Measurements from ENCODE around the gene RFK.

RFK gene

DNA sequence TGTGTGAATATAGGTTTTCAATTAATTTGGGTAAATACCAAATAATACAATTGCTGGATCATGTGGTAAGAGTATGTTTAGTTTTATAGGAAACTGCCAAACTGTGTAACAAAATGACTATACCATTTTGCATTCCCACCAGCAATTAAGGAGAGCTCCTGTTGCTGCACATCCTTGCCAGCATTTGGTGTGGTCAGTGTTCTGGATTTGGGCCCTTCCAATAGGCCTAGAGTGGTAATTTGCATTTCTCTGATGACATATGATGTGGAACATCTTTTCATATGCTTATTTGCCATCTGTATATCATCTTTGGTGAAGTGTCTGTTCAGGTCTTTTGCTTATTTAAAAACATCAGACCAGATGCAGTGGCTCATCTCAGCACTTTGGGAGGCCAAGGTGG is 11.6 kb upstream of the RFK start:
- no peak for DNase-seq

DNA sequence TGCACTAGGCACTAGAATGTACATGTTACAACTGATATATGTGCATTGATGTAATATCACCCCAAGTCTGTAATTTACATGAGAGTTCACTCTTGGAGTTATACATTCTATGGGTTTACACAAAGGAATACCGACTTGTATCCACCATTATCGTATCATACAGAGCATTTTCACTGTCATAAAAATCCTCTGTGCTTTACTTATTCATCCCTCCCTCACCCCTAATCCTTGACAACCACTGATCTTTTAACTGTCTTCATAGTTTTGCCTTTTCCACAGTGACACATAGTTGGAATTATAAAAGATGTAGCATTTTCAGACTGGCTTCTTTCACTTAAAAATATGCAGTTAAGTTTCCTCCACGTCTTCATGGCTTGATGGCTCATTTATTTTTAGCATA is 11.1 kb upstream of the RFK start:
- DNase-seq: no peak

DNA sequence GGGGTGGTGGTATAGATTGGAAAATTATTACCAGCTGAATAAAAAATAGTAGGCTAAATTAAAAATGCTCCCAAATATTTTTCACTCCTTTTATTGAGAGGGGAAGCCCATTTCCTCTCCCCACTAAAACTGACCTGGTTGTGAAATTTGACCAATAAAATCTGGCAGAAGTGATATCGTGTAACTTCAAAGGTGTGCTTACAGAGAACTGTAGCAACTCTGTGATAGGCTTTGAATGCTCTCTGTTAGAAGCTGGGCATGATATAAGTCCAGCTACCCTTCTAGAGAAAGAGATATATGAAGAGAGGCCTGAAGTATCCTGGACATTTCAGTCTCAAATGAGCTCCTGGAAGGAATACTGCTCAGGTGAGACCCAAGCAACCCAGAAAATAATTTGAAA is 10.2 kb upstream of the RFK start:
- no peak for DNase-seq

DNA sequence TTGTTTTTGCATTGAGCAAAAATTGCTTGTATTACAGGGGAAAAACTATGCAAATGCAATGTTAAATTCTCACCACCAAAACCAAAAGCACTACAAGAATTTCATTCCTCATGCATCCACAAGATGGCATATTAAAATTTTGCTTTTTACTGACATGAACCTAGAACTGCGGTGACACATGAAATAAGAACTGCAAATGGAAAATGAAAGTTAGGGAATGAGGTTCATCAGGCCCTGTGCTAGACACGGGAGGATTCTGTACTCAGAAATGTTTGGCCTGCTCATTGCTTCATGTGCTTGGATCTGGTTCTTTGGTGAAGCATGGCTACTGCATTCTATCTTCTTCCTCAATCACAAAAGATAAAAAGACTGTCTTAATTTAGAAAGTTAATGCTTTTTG is 9.1 kb upstream of the RFK start:
- DNase-seq: no peak

DNA sequence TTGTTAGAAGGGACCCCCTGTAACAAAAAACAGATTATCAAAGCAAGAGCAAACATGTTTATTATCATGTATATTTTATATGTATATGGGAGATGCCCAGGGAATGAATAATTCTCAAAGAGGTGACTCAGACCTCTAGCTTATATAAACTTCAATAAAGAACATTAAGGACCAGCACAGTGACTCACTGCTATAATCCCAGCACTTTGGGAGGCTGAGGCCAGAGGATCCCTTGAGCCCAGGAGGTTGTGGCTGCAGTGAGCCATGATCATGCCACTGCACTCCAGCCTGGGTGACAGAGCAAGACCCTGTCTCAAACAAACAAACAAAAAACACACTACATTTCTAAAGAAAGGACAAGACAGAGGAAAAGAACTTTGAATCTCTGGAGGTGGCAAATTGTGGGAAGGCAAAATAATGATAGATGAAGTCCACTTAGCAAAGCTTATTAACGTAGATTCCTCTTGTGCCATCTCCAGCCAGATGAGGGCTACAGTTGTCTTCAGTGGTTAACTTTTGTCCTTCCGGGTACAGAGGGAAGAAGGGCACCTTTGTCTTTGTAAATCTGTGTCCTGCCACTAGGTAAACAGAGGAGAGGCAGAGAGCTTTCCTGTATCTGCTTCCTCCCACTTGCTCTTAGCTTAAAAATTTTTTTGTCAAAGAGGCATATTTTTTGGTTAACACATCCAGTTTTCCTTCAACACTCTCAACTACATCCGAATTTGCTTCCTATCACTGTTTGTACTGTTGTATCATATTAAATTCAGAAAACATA is 7.5 kb upstream of the RFK start:
- DNase-seq: no peak

DNA sequence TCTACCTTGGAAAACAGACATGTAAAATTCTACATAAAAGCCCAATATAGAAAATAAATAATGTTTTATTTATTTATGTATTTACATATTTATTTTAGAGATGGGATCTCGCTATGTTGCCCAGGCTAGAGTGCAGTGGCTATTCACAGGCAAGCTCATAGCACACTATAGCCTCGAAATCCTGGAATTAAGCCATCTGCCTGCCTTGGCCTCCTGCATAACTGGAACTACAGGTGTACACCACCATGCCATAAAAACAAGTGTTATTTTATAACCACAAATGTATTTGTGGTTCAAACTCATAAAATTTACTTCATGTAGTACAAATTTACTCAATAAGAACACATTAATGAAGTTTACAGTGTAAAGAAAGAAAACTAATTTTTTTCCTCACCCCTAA is 7.0 kb upstream of the RFK start:
- DNase-seq: no peak

DNA sequence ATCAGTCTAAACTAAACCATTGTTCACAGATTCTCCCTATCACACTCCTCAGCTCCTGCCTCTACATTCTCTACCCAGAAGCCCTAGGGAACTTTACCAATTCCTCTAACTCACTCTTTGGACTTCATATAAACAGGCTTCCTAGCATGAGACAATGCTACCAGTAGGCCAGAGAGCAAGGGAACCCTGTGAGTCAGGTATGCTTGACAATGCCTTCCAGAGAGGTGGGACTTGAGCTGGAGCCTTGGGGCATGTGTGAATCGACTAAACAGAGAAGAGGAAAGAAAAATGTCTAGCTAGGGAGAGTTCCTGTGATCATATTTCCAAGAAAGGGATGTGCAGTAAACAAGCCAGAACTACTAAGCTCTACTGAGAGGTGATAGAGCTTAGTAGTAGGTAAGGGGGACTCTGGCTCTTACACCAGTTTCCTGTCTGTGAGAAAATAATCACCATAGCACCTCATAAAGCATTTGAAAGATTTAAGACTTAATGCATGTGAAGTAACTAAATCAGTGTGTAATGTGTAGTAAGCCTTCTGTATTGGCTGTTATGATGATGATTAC is 6.4 kb upstream of the RFK start:
- DNase-seq: no peak

DNA sequence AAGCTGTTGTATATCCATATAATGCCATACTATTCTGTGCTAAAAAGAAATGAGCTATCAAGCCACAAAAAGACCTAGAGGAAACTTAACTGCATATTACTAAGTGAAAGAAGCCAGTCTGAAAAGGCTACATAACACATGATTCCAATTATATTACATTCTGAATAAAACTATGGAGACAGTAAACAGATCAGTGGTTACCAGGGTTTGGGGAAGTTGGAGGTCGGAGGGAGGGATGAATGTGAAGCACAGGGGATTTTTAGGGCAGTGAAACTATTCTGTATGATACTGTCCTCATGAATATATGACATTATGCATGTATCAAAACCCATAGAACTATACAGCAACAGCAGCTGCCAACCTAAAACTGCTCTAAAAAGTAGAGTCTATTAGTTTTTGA is 5.6 kb upstream of the RFK start:
- no peak for DNase-seq

DNA sequence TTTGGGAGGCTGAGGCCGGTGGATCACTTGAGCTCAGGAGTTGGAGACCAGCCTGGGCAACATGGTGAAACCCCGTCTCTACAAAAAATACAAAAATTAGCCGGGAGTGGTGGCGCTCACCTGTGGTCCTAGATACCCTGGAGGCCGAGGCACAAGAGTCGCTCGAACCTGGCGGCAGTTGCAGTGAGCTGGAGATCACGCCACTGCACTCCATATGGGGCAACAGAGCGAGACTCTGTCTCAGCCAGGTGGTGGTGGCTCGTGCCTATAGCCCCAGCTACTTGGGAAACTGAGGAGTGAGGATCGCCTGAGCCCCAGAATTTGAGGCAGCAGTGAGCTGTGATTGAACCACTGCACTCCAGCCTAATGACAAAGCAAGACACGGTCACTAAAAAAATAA is 2.4 kb upstream of the RFK start:
- no peak for DNase-seq

DNA sequence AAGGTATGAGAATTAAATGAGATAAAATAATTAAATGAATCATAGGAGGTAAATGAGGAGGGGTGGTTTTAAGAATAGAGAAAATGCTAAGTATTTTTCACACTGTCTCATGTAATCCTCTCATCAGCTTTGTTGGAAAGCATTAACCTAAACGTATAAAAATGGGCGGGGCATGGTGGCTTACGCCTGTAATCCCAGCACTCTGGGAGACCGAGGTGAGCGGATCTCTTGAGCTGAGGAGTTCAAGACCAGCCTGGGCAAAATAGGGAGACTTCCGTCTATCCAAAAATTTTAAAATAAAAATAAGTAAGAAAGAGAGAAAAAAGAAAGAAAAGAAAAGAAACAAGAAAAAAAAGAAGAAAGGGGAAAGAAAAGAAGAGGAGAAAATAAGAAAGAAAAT is 1.9 kb upstream of the RFK start:
- DNase-seq: no peak

DNA sequence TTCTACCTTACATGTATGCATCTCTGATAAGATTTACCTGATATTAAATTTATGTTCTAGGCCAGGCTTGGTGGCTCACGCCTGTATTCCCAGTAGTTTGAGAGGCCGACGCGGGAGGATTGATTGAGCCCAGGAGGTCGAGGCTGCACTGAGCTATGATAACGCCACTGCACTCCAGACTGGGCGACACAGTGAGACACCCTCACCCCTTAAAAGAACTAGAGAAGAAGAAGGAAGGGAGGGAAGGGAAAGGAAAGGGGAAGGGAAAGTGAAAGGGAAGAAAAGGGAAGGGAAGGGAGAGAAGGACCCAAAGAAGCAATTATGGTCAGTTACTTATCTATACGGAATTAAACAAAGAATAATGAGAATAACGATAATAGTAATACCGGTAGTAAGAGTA is 1.2 kb upstream of the RFK start:
- no peak for DNase-seq

DNA sequence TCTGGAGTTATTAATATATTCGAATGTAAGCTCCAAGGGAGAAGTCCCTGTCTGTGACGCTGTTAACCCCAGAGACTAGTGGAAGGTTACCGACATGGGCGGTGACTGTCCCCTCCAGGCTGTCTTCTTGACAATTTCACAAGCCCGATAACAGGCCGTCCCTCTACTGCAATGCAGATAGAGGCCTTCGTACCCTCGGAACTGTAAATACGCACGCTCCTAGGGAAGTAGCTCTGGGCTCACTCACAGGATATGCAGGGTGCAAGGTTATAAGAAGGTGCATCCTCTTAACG is 680 bp upstream of the RFK start:
- DNase-seq: no peak

DNA sequence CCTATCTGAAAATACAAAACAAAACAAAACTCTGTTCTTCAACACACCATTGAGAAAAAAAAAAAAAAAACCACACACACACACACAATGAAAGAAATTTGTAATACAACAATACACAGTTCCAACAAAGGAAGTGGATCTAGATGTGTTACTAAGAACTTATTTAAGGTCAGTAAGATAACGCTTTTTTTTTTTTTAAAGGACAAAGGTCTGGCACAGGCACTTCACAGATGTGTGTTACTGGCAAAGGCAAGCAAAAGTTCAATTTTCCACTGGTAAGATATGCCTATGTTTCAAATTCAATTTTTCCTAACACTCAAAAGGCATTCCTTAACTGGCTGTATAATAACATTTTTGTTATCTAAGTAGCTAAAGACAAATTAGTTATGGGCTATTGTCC is 3.6 kb downstream of the RFK start:
- DNase-seq: no peak

DNA sequence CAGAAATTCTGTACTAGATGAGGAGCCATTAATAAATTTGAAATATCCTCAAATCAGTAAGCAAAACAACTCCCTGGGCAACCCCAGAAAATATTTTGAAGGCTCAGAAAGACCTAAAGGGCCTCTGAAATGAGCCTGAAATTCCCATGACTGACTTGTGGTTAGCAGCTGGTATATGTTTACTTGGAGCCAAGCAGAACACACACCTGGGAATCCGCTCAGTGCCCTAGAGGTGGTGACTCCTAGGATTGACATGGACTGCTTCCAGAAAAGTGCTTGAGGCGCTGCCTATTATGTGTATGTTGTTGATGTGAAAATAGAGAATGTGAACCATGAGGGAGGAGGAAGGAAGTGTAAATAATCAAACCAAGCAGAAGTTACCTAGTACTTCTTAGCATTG is 14.7 kb downstream of the RFK start:
- DNase-seq: peak; percentile 33

DNA sequence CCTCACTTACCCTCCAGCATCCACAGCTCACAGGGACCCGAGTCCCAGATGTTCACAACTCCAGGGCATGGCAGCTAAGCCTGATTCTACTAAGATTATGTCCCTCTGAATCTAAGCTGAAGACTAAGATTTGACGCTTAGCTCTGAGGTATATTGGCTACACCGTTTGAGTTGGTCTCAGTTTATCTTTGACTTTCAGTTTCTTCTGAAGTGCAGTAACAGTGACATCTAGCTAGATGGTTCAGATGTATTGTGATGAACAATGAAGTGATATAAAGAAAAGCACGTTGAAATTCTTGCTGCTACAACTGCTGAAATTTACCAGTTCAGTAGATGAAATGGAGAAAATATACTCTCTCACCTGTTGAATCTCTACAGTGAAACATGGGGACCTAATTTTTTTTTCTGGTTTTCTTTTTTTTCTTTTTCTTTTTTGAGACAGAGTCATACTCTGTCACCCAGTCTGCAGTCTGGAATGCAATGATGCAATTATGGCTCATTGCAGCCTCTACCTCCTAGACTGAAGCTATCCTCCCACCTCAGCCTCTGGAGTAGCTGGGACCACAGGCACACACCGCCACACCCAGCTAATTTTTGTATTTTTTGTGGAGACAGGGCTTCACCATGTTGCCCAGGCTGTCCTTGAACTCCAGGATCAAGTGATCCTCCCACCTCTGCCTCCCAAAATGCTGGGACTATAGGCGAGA is 15.7 kb downstream of the RFK start:
- no peak for DNase-seq

DNA sequence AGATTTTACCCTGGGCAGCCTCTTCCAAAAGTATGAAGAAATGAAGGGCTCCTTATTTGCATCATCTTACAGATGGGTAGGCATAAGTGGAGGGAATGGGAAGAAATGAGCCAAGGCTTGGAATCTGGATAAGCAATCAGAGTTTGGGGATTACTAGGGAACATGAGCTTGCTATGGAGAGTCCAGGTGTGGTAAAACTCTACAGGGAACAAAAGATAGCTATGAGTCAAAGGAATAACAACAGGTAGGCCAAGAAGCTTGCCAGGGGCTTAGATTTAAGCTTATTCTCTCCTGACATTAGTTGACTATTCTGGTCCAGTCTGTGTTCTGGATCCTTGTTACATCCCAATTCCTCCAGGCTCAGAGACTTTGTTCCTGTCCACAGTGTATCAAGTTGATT is 16.4 kb downstream of the RFK start:
- no peak for DNase-seq

DNA sequence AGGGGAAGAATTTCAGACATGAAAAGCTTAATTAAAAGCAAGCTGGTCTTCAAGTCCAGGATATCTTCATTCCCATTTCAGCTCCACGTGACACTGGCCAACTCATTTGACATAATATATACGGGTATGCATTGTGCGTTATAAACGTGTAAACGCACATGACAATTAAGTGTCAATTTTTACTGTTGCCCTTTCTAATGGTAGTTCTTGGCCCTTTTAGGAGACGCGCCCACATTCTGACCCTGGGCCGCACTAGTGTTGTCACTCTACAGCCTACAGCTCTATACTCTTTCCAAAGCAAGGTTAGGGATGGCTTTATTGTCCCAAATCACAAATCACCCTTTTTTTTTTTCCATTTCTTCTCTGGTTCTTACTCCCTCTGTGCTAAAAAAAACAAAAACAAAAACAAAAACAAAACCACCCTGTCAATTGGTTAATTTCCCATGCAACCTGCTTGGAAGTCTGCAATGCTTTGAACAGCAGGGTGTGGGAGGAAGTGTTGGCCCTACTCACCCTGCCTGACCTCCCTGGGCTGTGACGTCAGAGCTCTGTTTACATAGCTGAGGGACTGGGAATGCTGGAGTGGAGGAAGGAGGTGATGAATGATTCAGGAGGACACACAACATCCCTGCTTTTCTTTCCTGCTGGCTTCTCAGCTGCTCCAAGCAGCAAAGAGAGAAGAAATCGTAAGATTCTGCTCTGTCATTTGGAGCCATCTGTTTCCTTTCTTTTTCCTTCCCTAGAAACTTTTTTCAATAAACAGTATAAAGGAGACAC is 19.3 kb downstream of the RFK start:
- DNase-seq: no peak

DNA sequence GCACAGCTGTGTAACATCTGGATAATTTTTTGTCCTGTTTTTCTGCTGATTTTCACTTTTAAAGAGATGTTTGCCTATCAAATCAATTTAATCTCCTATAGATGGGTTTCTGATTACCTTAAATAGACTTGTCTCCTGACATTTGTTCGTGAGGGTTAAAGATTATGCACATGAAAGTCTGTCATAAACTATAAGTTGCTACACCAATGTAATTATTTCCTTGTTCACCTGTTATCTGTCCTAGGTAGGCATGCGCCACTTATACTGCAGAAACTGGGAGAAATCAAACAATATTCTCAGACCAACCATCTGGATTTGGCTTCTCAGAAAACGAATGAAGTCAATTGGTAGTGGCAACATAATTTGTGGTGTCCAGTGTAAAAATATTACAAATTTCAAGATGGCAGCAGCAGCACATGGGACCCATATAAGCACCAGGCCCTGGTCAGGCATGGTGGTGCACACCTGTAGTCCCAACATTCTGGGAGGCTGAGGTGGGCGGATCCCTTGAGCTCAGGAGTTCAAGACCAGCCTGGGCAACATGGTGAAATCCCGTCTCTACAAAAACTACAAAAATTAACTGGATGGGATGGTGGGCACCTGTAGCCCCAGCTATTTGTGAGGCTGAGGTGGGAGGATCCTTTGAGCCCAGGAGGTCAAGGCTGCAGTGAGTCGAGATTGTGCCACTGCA is 20.3 kb downstream of the RFK start:
- DNase-seq: no peak

DNA sequence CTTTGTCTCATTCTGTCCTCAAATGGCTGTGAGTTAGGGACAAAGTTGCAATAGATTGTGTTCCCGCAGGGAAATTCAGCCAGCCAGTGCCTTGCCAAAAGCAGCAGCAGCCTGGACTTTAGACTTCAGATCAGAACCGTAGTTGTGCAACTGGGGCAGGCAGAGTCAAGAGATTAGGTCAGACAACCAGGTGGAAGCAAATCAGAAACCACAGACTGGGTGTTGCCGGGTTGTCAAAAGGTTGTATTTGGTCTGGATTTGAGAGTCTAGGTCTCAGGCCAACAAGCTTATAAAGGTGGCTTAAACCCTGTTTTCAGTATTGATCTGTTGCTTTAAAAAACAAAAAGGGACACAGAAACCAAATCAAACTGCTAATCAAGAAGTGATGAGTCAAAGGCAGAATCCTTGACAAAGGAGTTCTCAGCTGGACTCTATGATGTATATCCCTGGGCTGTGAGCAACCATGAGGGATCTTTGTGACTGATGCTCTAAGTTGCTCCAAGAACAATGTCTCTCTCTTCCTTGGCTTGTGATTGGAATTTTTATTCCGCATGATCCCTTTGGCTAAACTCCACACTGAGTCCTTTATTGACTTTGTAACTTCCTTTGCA is 20.9 kb downstream of the RFK start:
- DNase-seq: no peak

DNA sequence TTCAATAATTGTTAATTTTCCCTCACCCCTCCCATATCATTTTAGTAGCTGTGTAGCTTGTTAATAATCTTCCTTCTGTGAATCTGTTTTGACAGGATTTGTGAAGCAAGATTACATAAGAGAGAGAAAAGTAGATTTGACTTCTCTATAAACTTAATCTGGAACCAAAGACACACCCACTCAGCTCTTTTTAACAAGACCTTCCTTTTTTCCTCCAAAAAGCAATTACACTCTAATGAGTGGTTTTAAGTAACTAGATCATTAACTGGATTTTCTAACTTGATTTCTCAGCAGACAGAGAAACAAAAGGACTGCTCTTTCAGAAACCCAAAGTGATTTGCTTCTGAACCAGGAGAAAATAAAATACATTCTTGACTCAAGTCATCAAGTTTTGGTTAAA is 21.9 kb downstream of the RFK start:
- DNase-seq: no peak

DNA sequence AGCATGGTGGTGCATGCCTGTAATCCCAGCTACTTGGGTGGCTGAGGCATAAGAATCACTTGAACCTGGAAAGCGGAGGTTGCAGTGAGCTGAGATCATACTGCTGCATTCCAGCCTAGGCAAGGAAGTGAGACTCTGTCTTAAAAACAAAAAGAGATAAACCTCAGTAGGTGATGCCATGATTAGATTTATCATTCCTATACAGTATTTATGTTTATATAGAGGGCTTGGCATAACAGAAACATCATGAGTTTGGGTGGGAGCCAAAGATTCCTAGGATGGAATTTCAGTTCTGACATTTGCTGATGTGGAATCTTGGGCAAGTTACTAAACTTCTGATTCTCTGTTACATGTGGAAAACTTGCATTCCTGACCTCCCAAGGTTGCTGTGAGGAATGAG is 22.3 kb downstream of the RFK start:
- DNase-seq: no peak

DNA sequence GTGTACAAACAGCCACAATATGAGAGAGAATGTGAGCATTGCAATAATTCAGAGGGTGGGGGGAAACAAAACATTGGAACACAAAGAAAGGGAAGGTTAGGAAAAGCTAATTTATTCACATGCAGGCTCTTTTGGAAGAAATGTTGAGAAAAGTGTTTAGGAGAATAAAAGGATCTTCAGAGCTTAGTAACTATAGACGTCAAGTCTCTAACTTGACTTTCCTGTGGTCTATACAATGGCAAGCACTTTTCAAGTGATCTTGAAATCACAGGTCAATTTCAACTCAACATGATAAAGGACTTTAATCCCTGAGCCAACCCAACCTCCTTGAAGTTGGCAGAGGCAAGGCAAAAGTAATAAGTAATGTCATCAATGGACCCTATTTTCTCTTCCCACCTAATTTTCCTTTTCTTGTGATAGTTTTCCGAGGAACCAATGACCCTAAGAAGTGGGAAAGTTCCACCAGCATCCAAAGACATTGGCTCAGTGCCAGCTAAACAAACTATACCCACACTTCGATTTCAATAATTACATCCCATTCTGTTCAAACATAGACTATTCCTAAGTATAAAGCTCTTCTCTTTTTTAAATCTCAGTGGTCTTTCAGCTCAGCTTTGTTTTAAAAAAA is 23.7 kb downstream of the RFK start:
- DNase-seq: no peak

Data from T1000 (cell line).